IMR-90 (cell line): ENCODE data around the gene TNRC18. TPM values are rescaled to one million over a fixed set of nuclear protein-coding genes. Genes with fewer than 3 reads are reported as not detected.

Experiments
- ATAC-seq: fragments of 200-7000 bp; cut with Tn5 transposase; 2 replicates; pipeline ENCODE4 v1.9.1; 2020; ENCODE audit warnings: low read depth, mild to moderate bottlenecking, moderate library complexity
- BruUV-seq: library from RNA; stranded (reverse); fragments of 400-500 nt; replicated peaks from 2 replicates; lab custom pipeline; 2021; lab: Mats Ljungman, UMichigan
- CTCF ChIA-PET: fragments of 300-600 bp; formaldehyde crosslinking; extraction: SDS; loops from one replicate; lab custom pipeline; 2021; ENCODE audit warnings: antibody characterized with exemption; lab: Yijun Ruan, JAX
- POLR2A ChIA-PET: fragments of 300-600 bp; sonication (Branson Sonifier 250); formaldehyde crosslinking; loops from one replicate; lab custom pipeline; 2022; ENCODE audit warnings: antibody characterized with exemption; ENCODE audit not compliant: unreplicated experiment; lab: Charles Lee
- DNase-seq: peaks from one replicate; pipeline ENCODE4 v3.0.0; 2013
- H2AFZ ChIP-seq: replicated peaks from 2 replicates; pipeline ENCODE3; 2013; ENCODE audit warnings: low read length, mild to moderate bottlenecking; ENCODE audit not compliant: poor library complexity
- H2AK5ac ChIP-seq: 2 replicates; pipeline ENCODE4 v1.6.1; 2013; ENCODE audit warnings: low read depth, low read length, inconsistent platforms
- H2AK9ac ChIP-seq: replicated peaks from 2 replicates; pipeline ENCODE3; 2013; ENCODE audit warnings: mild to moderate bottlenecking, low read depth, low read length, moderate library complexity; ENCODE audit not compliant: poor library complexity
- H2BK120ac ChIP-seq: 2 replicates; pipeline ENCODE4 v1.6.1; 2013; ENCODE audit warnings: low read depth, low read length, inconsistent platforms
- H2BK15ac ChIP-seq: 3 replicates; pipeline ENCODE4 v1.6.1; 2013; ENCODE audit warnings: low read depth, low read length, inconsistent platforms
- H2BK20ac ChIP-seq: 2 replicates; pipeline ENCODE4 v1.6.1; 2013; ENCODE audit warnings: low read depth, mild to moderate bottlenecking, inconsistent platforms, low read length, moderate library complexity
- H2BK5ac ChIP-seq: 2 replicates; pipeline ENCODE4 v1.6.1; 2013; ENCODE audit warnings: mild to moderate bottlenecking, low read depth, low read length, inconsistent platforms; ENCODE audit not compliant: poor library complexity, severe bottlenecking
- H3K14ac ChIP-seq: replicated peaks from 2 replicates; pipeline ENCODE4 v1.6.1; 2013; ENCODE audit warnings: low read depth, low read length, inconsistent platforms
- H3K18ac ChIP-seq: 2 replicates; pipeline ENCODE4 v1.6.1; 2013; ENCODE audit warnings: low read depth, low read length, control low read depth
- H3K23ac ChIP-seq: 2 replicates; pipeline ENCODE4 v1.6.1; 2013; ENCODE audit warnings: low read depth, low read length, inconsistent platforms
- H3K27ac ChIP-seq: 2 replicates; pipeline ENCODE4 v1.5.1; 2013; ENCODE audit warnings: mild to moderate bottlenecking, control low read depth, low read length; ENCODE audit not compliant: insufficient read depth
- H3K27me3 ChIP-seq: 2 replicates; pipeline ENCODE4 v1.6.1; 2013; ENCODE audit warnings: low read length; ENCODE audit not compliant: control insufficient read depth, insufficient read depth
- H3K36me3 ChIP-seq: 2 replicates; pipeline ENCODE4 v1.6.1; 2013; ENCODE audit warnings: low read length, mixed read lengths; ENCODE audit not compliant: control insufficient read depth, insufficient read depth
- H3K4ac ChIP-seq: 2 replicates; pipeline ENCODE4 v1.6.1; 2013; ENCODE audit warnings: low read depth, low read length, inconsistent platforms
- H3K4me1 ChIP-seq: 2 replicates; pipeline ENCODE4 v1.6.1; 2013; ENCODE audit warnings: low read length, mixed read lengths; ENCODE audit not compliant: control insufficient read depth, insufficient read depth
- H3K4me2 ChIP-seq: 2 replicates; pipeline ENCODE4 v1.6.1; 2013; ENCODE audit warnings: low read depth, mild to moderate bottlenecking, control low read depth, low read length, moderate library complexity
- H3K4me3 ChIP-seq: 2 replicates; pipeline ENCODE4 v1.5.1; 2013; ENCODE audit warnings: low read depth, mild to moderate bottlenecking, control low read depth, low read length, moderate library complexity; ENCODE audit not compliant: insufficient read depth
- H3K56ac ChIP-seq: 2 replicates; pipeline ENCODE4 v1.6.1; 2013; ENCODE audit warnings: low read length, inconsistent platforms; ENCODE audit not compliant: insufficient read depth; ENCODE audit errors: extremely low read depth
- H3K79me1 ChIP-seq, 2 experiments: 2 replicates each; pipeline ENCODE4 v1.6.1; 2013; ENCODE audit warnings: low read length in 2 of 2, inconsistent platforms in 1 of 2, low read depth in 1 of 2
- H3K9ac ChIP-seq: 2 replicates; pipeline ENCODE4 v1.6.1; 2013; ENCODE audit warnings: low read depth, low read length, control low read depth
- H3K9me1 ChIP-seq: 2 replicates; pipeline ENCODE4 v1.6.1; 2013; ENCODE audit warnings: low read length, inconsistent platforms; ENCODE audit not compliant: insufficient read depth
- H3K9me3 ChIP-seq: 2 replicates; pipeline ENCODE4 v1.6.1; 2013; ENCODE audit warnings: low read length; ENCODE audit not compliant: control insufficient read depth, insufficient read depth
- H4K20me1 ChIP-seq: 2 replicates; pipeline ENCODE4 v1.6.1; 2013; ENCODE audit warnings: low read length, inconsistent platforms; ENCODE audit not compliant: insufficient read depth
- H4K5ac ChIP-seq: 2 replicates; pipeline ENCODE4 v1.6.1; 2013; ENCODE audit warnings: mild to moderate bottlenecking, low read depth, low read length, control low read depth
- H4K8ac ChIP-seq, 2 experiments: 2 replicates each; pipeline ENCODE4 v1.6.1; 2013; ENCODE audit warnings: low read depth in 2 of 2, low read length in 2 of 2, control low read depth in 1 of 2, inconsistent platforms in 1 of 2
- H4K91ac ChIP-seq: 2 replicates; pipeline ENCODE4 v1.6.1; 2013; ENCODE audit warnings: low read depth, low read length, inconsistent platforms; ENCODE audit not compliant: insufficient read depth
- CHD1 ChIP-seq: IDR thresholded peaks from 2 replicates; pipeline ENCODE4 v1.6.1; 2012; ENCODE audit warnings: low read depth, low read length, improper control_type of control experiment
- FOS ChIP-seq: fragments of 150-350 bp; IDR thresholded peaks from 2 replicates; pipeline ENCODE4 v1.6.1; 2016; ENCODE audit warnings: low read depth, low read length
- MAFK ChIP-seq: IDR thresholded peaks from 2 replicates; pipeline ENCODE4 v1.6.1; 2012; ENCODE audit warnings: low read depth, low read length, improper control_type of control experiment
- MAZ ChIP-seq: IDR thresholded peaks from 2 replicates; pipeline ENCODE4 v1.6.1; 2012; ENCODE audit warnings: low read depth, mild to moderate bottlenecking, low read length, improper control_type of control experiment, moderate library complexity, borderline replicate concordance
- RCOR1 ChIP-seq: IDR thresholded peaks from 2 replicates; pipeline ENCODE4 v1.6.1; 2012; ENCODE audit warnings: mild to moderate bottlenecking, low read length, improper control_type of control experiment; ENCODE audit not compliant: insufficient replicate concordance
- SMC3 ChIP-seq: fragments of 150-350 bp; IDR thresholded peaks from 2 replicates; pipeline ENCODE4 v1.6.1; 2016; ENCODE audit warnings: low read depth, mild to moderate bottlenecking, antibody characterized with exemption, low read length, moderate library complexity
- WGBS, 2 experiments: methylation state at CpG; one replicate each; pipeline versions ENCODE4 v1.1.5 to v1.1.7; 2013; ENCODE audit warnings: missing lambda C conversion rate in 2 of 2; ENCODE audit not compliant: insufficient read length in 1 of 2; ENCODE audit errors: extremely low coverage in 2 of 2; 5-methylcytosine and 5-hydroxymethylcytosine counted together
- dilution Hi-C: fragments of 300-500 bp; cut with HindIII; formaldehyde crosslinking; loops from one replicate; pipeline ENCODE4 v1.14.3; 2018; ENCODE audit warnings: low sequenced_read_pairs; ENCODE audit not compliant: unreplicated experiment
- in situ Hi-C: fragments of 300-500 bp; cut with MboI; formaldehyde crosslinking; loops from 3 replicates; pipeline ENCODE4 v1.14.3; 2019; ENCODE audit warnings: low sequenced_read_pairs, inconsistent platforms, mixed read lengths
- intact Hi-C: fragments of 100-400 bp; cut with micrococcal nuclease; formaldehyde crosslinking; loops from 2 replicates; pipeline ENCODE4 v1.10.0; 2022
- polyA plus RNA-seq, 3 experiments: library from polyadenylated mRNA; depleted of rRNA; stranded (reverse); fragments of >200 nt; gene quantifications; 2 replicates each; pipeline ENCODE4 v1.2.3, GENCODE V29; 2012; ENCODE audit warnings: low replicate concordance in 1 of 3
- total RNA-seq: library from RNA; depleted of rRNA; stranded (reverse); fragments of >200 nt; gene quantifications from 2 replicates; pipeline ENCODE4 v1.2.3, GENCODE V29; 2012
- TF ChIP-seq, protein P1 (sequence below): fragments of 150-350 bp; IDR thresholded peaks from 2 replicates; pipeline ENCODE4 v1.6.1; 2017; ENCODE audit warnings: mild to moderate bottlenecking, antibody characterized with exemption, low read length, low read depth

Gene TNRC18
- total and polyA plus RNA-seq, 2 of the 4 experiments (the other 2 are of a cell fraction) = 4.7 to 29.6 TPM

DNA sequence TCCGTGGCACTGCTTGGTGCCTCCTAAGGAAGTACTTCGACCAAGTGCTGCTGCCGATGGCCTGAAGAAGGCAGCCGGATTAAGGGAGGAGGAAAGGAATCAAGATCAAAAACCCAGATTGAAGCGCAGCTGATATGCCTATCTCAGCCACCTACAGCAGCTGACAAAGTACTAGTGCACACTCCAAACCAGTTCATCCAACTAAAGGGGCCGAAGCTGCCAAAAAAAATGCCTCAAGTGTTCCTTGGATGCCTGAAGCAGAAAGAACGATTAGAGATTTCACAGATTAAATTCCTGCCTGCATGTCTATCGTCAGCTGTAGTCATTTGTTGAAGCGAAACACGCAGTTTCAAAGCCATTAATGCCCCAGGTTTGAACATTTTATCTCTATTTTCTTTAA is 65.7 kb downstream of the TNRC18 start:
- dilution Hi-C loops (no loop called here), intact Hi-C loops (no loop called here), in situ Hi-C loops (no loop called here)
- H3K9me1 ChIP-seq = peaks cover 6% of the 10 kb centered on the region
- no peak overlapping the region for H3K27ac ChIP-seq
- H3K79me1 ChIP-seq = peaks cover 28 to 79% of the 10 kb centered on the region in 2 experiments
- no peak overlapping the region for H4K8ac ChIP-seq
- no peak overlapping the region for H3K18ac ChIP-seq
- no peak overlapping the region for H4K5ac ChIP-seq
- no peaks in the 10 kb centered on the region for H3K27me3 ChIP-seq
- H3K23ac ChIP-seq = no peak overlapping the region
- H4K20me1 ChIP-seq = peaks cover 52% of the 10 kb centered on the region
- H2BK15ac ChIP-seq = no peak overlapping the region
- no peak overlapping the region for H2AK9ac ChIP-seq
- peaks cover 5% of the 10 kb centered on the region for H3K4me1 ChIP-seq
- TF ChIP-seq SMC3 (no peak), MAZ (no peak), MAFK (no peak), RCOR1 (no peak), CHD1 (no peak), FOS (no peak)
- TF ChIP-seq, protein P1, sequence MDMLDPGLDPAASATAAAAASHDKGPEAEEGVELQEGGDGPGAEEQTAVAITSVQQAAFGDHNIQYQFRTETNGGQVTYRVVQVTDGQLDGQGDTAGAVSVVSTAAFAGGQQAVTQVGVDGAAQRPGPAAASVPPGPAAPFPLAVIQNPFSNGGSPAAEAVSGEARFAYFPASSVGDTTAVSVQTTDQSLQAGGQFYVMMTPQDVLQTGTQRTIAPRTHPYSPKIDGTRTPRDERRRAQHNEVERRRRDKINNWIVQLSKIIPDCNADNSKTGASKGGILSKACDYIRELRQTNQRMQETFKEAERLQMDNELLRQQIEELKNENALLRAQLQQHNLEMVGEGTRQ = no peak
- no peak overlapping the region for H2AK5ac ChIP-seq
- H2BK20ac ChIP-seq = no peak overlapping the region
- ATAC-seq = no peak
- H2AFZ ChIP-seq = no peak overlapping the region
- no peak overlapping the region for H3K9ac ChIP-seq
- no peak overlapping the region for H3K4me3 ChIP-seq
- H3K4me2 ChIP-seq = no peak overlapping the region
- no peak overlapping the region for H4K91ac ChIP-seq
- no peak overlapping the region for H3K56ac ChIP-seq
- POLR2A ChIA-PET = no interaction called here
- no peak overlapping the region for H3K4ac ChIP-seq
- no peaks in the 10 kb centered on the region for H3K9me3 ChIP-seq
- H2BK120ac ChIP-seq = no peak overlapping the region
- BruUV-seq = no TSS peak
- CTCF ChIA-PET = no interaction called here
- DNase-seq = no peak
- no peak overlapping the region for H2BK5ac ChIP-seq
- no peak overlapping the region for H3K14ac ChIP-seq
- WGBS, 2 experiments = 100% methylated on average over 1 of the region's 10 CpGs; no CpG with 5 or more reads in 1 of the 2 experiments
- H3K36me3 ChIP-seq = peaks cover 86% of the 10 kb centered on the region
